Measurements from ENCODE around the gene REEP5. TPM values are rescaled to one million over a fixed set of nuclear protein-coding genes. Genes with fewer than 3 reads are reported as not detected.
A peak's percentile ranks its signal among the peaks of the same experiment; 100 is the strongest.

Gene REEP5
- total and polyA plus RNA-seq, 2 of the 13 experiments (the other 11 are each of a cell fraction or from before 2014, with no cell fraction given) = 49.4 to 239 TPM

- TF ChIP-seq THAP9 (CRISPR knock-in tag; IDR thresholded peaks at IDR 0.05; ENCODE audit: borderline replicate concordance) (peak; percentile 82), ZNF569 (CRISPR knock-in tag; IDR thresholded peaks at IDR 0.05; ENCODE audit: borderline replicate concordance) (peak; percentile 30; the same call in 1 of the 2 replicates), ZNF274 (CRISPR knock-in tag; IDR thresholded peaks at IDR 0.05) (peak; percentile 65), KDM5B (CRISPR knock-in tag; IDR thresholded peaks at IDR 0.05; ENCODE audit: borderline replicate concordance) (peak; percentile 94), ARID2 (CRISPR knock-in tag; IDR thresholded peaks at IDR 0.05; ENCODE audit: borderline replicate concordance) (peak; percentile 84; the same call in 1 of the 2 replicates), CREM (IDR thresholded peaks at IDR 0.05) (peak; percentile 91), CREM (CRISPR knock-in tag; IDR thresholded peaks at IDR 0.05) (no peak; the same call in 1 of the 2 replicates), ZNF331 (CRISPR knock-in tag; IDR thresholded peaks at IDR 0.05) (peak; percentile 75), TFDP1 (CRISPR knock-in tag; IDR thresholded peaks at IDR 0.05; ENCODE audit: borderline replicate concordance) (peak; percentile 97), ZNF337 (CRISPR knock-in tag; IDR thresholded peaks at IDR 0.05; ENCODE audit: borderline replicate concordance, low read depth) (peak; percentile 37; the same call in 1 of the 2 replicates), GABPA (IDR thresholded peaks at IDR 0.05; ENCODE audit: low read depth, low read length) (peak; percentile 92), GABPA (CRISPR knock-in tag; IDR thresholded peaks at IDR 0.05; ENCODE audit: low read depth) (peak; percentile 98), ZFP90 (CRISPR knock-in tag; IDR thresholded peaks at IDR 0.05; ENCODE audit: borderline replicate concordance) (peak; percentile 77; the same call in 1 of the 2 replicates), ZNF558 (CRISPR knock-in tag; IDR thresholded peaks at IDR 0.05; ENCODE audit: borderline replicate concordance) (peak; percentile 57; the same call in 1 of the 2 replicates)
- TF ChIP-seq, protein P1, sequence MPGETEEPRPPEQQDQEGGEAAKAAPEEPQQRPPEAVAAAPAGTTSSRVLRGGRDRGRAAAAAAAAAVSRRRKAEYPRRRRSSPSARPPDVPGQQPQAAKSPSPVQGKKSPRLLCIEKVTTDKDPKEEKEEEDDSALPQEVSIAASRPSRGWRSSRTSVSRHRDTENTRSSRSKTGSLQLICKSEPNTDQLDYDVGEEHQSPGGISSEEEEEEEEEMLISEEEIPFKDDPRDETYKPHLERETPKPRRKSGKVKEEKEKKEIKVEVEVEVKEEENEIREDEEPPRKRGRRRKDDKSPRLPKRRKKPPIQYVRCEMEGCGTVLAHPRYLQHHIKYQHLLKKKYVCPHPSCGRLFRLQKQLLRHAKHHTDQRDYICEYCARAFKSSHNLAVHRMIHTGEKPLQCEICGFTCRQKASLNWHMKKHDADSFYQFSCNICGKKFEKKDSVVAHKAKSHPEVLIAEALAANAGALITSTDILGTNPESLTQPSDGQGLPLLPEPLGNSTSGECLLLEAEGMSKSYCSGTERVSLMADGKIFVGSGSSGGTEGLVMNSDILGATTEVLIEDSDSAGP (CRISPR knock-in tag; IDR thresholded peaks at IDR 0.05; ENCODE audit: borderline replicate concordance) = peak; percentile 43; the same call in 1 of the 2 replicates
- TF ChIP-seq, protein P2, sequence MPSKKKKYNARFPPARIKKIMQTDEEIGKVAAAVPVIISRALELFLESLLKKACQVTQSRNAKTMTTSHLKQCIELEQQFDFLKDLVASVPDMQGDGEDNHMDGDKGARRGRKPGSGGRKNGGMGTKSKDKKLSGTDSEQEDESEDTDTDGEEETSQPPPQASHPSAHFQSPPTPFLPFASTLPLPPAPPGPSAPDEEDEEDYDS (CRISPR knock-in tag; IDR thresholded peaks at IDR 0.05) = peak; percentile 78
- TF ChIP-seq, protein P3, sequence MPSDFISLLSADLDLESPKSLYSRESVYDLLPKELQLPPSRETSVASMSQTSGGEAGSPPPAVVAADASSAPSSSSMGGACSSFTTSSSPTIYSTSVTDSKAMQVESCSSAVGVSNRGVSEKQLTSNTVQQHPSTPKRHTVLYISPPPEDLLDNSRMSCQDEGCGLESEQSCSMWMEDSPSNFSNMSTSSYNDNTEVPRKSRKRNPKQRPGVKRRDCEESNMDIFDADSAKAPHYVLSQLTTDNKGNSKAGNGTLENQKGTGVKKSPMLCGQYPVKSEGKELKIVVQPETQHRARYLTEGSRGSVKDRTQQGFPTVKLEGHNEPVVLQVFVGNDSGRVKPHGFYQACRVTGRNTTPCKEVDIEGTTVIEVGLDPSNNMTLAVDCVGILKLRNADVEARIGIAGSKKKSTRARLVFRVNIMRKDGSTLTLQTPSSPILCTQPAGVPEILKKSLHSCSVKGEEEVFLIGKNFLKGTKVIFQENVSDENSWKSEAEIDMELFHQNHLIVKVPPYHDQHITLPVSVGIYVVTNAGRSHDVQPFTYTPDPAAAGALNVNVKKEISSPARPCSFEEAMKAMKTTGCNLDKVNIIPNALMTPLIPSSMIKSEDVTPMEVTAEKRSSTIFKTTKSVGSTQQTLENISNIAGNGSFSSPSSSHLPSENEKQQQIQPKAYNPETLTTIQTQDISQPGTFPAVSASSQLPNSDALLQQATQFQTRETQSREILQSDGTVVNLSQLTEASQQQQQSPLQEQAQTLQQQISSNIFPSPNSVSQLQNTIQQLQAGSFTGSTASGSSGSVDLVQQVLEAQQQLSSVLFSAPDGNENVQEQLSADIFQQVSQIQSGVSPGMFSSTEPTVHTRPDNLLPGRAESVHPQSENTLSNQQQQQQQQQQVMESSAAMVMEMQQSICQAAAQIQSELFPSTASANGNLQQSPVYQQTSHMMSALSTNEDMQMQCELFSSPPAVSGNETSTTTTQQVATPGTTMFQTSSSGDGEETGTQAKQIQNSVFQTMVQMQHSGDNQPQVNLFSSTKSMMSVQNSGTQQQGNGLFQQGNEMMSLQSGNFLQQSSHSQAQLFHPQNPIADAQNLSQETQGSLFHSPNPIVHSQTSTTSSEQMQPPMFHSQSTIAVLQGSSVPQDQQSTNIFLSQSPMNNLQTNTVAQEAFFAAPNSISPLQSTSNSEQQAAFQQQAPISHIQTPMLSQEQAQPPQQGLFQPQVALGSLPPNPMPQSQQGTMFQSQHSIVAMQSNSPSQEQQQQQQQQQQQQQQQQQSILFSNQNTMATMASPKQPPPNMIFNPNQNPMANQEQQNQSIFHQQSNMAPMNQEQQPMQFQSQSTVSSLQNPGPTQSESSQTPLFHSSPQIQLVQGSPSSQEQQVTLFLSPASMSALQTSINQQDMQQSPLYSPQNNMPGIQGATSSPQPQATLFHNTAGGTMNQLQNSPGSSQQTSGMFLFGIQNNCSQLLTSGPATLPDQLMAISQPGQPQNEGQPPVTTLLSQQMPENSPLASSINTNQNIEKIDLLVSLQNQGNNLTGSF (CRISPR knock-in tag; IDR thresholded peaks at IDR 0.05) = peak; percentile 97
These were observed 60.9 kb downstream of the REEP5 start, which contains the start of gene SRP19 (continued) for GRCh38 chr5:112860929-112861637.
